Measurements from ENCODE around the gene PDS5B.

The PDS5B gene, protein sequence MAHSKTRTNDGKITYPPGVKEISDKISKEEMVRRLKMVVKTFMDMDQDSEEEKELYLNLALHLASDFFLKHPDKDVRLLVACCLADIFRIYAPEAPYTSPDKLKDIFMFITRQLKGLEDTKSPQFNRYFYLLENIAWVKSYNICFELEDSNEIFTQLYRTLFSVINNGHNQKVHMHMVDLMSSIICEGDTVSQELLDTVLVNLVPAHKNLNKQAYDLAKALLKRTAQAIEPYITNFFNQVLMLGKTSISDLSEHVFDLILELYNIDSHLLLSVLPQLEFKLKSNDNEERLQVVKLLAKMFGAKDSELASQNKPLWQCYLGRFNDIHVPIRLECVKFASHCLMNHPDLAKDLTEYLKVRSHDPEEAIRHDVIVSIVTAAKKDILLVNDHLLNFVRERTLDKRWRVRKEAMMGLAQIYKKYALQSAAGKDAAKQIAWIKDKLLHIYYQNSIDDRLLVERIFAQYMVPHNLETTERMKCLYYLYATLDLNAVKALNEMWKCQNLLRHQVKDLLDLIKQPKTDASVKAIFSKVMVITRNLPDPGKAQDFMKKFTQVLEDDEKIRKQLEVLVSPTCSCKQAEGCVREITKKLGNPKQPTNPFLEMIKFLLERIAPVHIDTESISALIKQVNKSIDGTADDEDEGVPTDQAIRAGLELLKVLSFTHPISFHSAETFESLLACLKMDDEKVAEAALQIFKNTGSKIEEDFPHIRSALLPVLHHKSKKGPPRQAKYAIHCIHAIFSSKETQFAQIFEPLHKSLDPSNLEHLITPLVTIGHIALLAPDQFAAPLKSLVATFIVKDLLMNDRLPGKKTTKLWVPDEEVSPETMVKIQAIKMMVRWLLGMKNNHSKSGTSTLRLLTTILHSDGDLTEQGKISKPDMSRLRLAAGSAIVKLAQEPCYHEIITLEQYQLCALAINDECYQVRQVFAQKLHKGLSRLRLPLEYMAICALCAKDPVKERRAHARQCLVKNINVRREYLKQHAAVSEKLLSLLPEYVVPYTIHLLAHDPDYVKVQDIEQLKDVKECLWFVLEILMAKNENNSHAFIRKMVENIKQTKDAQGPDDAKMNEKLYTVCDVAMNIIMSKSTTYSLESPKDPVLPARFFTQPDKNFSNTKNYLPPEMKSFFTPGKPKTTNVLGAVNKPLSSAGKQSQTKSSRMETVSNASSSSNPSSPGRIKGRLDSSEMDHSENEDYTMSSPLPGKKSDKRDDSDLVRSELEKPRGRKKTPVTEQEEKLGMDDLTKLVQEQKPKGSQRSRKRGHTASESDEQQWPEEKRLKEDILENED (N-terminal part only)

DNA sequence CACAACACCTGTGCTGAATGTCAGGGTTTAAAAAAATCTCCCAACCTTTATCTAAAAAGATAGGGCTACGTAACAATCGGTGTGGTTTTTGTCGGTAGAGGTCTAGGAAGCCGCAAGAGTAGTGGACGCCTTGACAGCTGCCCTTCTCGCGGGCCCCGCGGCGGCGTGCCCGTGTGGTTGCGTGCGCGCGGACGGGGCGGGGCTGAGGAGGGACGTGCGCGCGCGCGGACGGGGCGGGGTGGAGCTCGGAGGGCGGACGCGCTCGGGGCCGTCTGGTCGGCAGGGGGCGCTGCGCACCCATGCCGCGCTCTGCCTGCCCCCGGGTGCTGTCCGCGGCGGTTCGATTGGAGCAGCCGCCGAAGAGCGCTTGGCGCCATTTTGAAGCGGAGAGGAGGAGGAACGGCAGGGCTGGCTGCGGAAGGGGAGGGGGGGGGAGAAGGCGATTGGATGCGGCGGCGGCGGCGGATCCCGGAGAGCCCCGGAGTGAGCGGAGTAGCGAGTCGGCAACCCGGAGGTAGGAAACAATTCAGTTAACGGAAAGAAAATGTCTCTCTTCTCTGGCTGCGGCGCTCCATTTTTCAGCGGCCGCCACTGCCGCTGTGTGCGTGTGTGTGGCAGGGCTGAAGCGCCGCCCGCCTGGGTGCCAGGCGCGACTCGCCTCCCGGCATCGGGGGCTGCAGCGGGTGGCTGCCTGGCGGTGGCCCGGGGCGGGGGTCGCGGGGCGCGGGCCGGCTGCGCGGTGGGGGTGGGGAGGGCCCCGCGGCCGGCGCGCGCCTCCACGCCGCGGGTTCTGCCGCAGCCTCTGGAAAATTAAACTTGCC is at the start of gene PDS5B:
Gene PDS5B (plus strand): TSS at position 373 of the 821 bp plus-strand sequence. CDS start 62,321 bp downstream, outside the sequence.
- Histone ChIP-seq H3K36me3 (ENCODE audit: control insufficient read depth, insufficient read depth, low read length) (no peaks in the 10 kb centered on the region), H3K9ac (ENCODE audit: low read length) (peak within 1 kb of the TSS; percentile 81), H3K4me1 (ENCODE audit: control insufficient read depth, insufficient read depth, low read length) (peaks cover 10% of the 10 kb centered on the region), H3K27me3 (ENCODE audit: control insufficient read depth, insufficient read depth, low read length) (no peaks in the 10 kb centered on the region), H3K4me3 (ENCODE audit: low read length) (peak within 1 kb of the TSS; percentile 65), H3K9me3 (ENCODE audit: control insufficient read depth, low read length) (no peaks in the 10 kb centered on the region)

DNA sequence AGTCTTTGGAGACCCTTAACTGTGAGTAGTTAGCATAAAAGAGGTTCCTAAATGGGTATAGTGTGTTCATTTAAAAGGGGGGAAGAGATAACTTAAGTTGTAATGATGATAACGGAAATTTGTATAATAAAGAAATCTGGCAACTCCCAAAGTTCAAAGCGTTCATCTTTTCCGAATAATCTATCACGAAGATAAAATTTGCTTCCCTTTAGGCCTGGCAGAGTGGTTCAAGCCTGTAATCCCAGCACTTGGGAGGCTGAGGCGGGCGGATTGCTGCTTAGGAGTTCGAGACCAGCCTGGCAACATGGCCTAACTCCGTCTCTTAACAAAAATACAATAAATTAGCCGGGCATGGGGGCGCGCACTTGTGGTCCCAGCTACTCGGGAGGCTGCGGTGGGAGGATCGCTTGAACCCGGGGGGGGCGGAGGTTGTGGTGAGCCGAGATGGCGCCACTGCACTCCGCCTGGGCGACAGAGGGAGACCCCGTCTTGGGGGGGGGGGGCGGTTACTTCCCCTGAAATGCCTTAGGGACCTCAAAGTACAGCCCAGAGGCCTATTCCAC is 48.6 kb upstream of the PDS5B start:
- Histone ChIP-seq H3K27me3 (ENCODE audit: control insufficient read depth, insufficient read depth, low read length) (no peaks in the 10 kb centered on the region), H3K4me3 (ENCODE audit: low read length) (peak overlapping the region; percentile 99), H3K9ac (ENCODE audit: low read length) (peak overlapping the region; percentile 95), H3K36me3 (ENCODE audit: control insufficient read depth, insufficient read depth, low read length) (no peaks in the 10 kb centered on the region), H3K9me3 (ENCODE audit: control insufficient read depth, low read length) (no peaks in the 10 kb centered on the region), H3K4me1 (ENCODE audit: control insufficient read depth, insufficient read depth, low read length) (peaks cover 7% of the 10 kb centered on the region)

DNA sequence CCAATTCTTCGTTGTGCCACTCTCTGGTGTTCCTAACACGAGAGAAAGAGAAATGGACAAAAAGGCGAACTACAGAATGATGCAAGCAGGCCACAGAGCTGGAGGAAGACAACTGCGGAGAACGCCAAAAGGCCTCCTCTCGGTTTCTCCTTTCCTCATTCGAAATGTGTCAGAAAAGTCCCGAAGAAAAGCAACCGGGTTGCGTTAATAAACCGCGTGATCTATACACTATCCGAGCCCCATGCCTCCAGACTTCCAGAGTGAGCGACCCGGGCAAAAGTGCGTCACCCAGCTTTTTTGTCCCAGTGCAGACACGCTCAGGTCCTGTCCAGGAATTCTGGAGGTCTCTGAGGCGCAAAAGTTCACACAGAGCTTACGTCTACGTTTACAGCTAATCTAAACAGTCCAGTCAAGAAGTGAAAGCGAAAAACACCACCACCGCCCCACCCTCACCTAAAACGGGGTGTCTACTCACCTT is 48.1 kb upstream of the PDS5B start:
- H3K36me3 ChIP-seq (ENCODE audit: control insufficient read depth, insufficient read depth, low read length): no peaks in the 10 kb centered on the region
- peaks cover 4% of the 10 kb centered on the region for H3K4me1 ChIP-seq (ENCODE audit: control insufficient read depth, insufficient read depth, low read length)
- peak overlapping the region; percentile 95 for H3K9ac ChIP-seq (ENCODE audit: low read length)
- no peaks in the 10 kb centered on the region for H3K27me3 ChIP-seq (ENCODE audit: control insufficient read depth, insufficient read depth, low read length)
- peak overlapping the region; percentile 99 for H3K4me3 ChIP-seq (ENCODE audit: low read length)
- H3K9me3 ChIP-seq (ENCODE audit: control insufficient read depth, low read length): no peaks in the 10 kb centered on the region

DNA sequence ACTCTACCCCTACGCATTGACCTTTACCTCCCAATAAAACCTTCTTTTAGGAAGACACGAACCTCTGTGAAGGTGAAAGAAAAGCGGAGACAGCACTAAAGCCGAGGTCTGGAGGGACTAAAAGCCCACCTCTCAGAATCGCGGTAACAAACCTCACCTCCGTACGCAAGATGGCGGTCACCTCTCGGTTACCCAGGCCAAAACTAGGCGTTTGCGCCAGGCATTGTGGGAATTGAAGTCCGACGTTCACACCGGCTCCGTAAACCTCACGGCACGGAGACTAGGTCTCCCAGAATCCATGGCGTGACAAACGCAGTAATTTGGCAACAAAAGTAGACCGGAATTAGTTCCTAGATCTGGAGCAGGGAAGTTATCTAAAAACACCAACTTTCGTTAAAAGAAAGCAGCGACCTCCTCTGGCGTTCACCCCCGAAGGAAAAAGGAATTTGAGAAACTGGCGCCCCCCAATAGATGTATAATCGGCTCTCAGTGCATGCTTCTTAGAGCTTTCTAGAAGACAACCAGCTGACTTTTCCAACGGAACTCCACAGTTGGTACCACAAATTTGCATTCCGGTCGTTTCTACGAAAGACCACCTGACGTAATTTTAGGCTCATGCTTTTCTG is 47.5 kb upstream of the PDS5B start, which contains the start of gene N4BP2L2:
Gene N4BP2L2 (minus strand): TSS at position 175 of the 626 bp plus-strand sequence. CDS start 1,768 bp downstream, outside the sequence.
- peak within 1 kb of the TSS; percentile 95 for H3K9ac ChIP-seq (ENCODE audit: low read length)
- H3K4me1 ChIP-seq (ENCODE audit: control insufficient read depth, insufficient read depth, low read length): peaks cover 4% of the 10 kb centered on the region
- H3K36me3 ChIP-seq (ENCODE audit: control insufficient read depth, insufficient read depth, low read length): no peaks in the 10 kb centered on the region

DNA sequence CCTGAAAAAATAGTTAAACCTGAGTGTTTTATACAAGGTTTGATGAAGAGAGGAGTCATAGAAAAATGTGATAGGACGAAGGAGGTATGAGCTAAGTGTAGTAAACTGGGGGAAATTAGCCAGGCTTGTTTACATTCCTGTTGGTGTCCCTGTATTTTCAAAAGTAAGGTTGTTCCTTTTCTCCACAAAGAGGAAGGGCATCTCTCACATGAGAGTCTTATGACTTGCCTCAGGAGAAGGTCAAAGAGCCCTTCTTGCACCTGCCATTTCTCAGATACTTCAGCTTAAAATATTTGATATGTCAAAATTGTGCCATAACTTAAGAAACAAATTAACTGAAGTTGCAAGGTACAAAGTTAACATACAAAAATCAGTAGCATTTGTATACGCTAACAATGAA is 44.0 kb upstream of the PDS5B start:
- no peaks in the 10 kb centered on the region for H3K27me3 ChIP-seq (ENCODE audit: control insufficient read depth, insufficient read depth, low read length)
- no peak overlapping the region for H3K4me3 ChIP-seq (ENCODE audit: low read length)
- H3K36me3 ChIP-seq (ENCODE audit: control insufficient read depth, insufficient read depth, low read length): no peaks in the 10 kb centered on the region
- H3K9ac ChIP-seq (ENCODE audit: low read length): no peak overlapping the region
- H3K4me1 ChIP-seq (ENCODE audit: control insufficient read depth, insufficient read depth, low read length): peaks cover 4% of the 10 kb centered on the region
- no peaks in the 10 kb centered on the region for H3K9me3 ChIP-seq (ENCODE audit: control insufficient read depth, low read length)

More for the DNA sequence above, 47.5 kb upstream of the PDS5B start, which contains the start of gene N4BP2L2:
- Histone ChIP-seq H3K27me3 (ENCODE audit: control insufficient read depth, insufficient read depth, low read length) (no peaks in the 10 kb centered on the region), H3K9me3 (ENCODE audit: control insufficient read depth, low read length) (no peaks in the 10 kb centered on the region), H3K4me3 (ENCODE audit: low read length) (peak within 1 kb of the TSS; percentile 99)

DNA sequence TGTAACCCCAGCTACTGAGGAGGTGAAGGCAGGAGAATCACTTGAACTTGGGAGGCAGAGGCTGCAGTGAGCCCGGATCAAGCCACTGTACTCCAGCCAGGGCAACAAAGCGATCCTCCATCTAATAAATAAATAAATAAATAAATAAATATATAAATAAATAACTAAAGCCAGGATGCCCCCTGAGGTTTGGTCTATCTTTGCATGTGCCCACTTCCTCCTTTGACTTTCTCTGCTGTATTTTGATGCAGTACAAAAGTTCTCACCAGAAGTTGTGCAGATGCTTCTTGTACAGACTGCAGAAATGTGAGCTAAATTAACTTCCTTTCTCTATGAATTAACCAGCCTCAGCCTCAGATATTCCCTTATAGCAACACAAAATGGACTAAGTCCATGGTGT is 41.2 kb upstream of the PDS5B start:
- Histone ChIP-seq H3K36me3 (ENCODE audit: control insufficient read depth, insufficient read depth, low read length) (no peaks in the 10 kb centered on the region), H3K4me1 (ENCODE audit: control insufficient read depth, insufficient read depth, low read length) (no peaks in the 10 kb centered on the region), H3K9me3 (ENCODE audit: control insufficient read depth, low read length) (no peaks in the 10 kb centered on the region), H3K4me3 (ENCODE audit: low read length) (no peak overlapping the region), H3K27me3 (ENCODE audit: control insufficient read depth, insufficient read depth, low read length) (no peaks in the 10 kb centered on the region), H3K9ac (ENCODE audit: low read length) (no peak overlapping the region)

DNA sequence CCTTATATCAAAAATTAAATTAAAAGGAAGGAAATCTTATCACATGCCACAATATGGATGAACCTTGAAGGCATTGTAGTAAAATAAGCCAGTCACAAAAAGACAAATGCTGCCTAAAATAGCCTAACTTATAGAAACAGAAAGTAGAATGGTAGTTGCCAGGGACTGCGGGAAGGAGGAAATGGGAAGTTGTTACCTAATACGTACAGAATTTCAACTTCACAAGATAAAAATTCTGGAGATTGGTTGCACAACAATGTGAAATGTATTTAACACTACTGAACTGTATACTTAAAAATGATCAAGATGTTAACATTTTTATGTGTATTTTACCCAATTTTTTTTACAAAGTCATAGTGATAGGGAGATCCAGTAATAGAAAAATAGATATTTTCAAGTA is 37.4 kb upstream of the PDS5B start:
- no peaks in the 10 kb centered on the region for H3K36me3 ChIP-seq (ENCODE audit: control insufficient read depth, insufficient read depth, low read length)
- H3K27me3 ChIP-seq (ENCODE audit: control insufficient read depth, insufficient read depth, low read length): no peaks in the 10 kb centered on the region
- no peak overlapping the region for H3K9ac ChIP-seq (ENCODE audit: low read length)
- H3K4me3 ChIP-seq (ENCODE audit: low read length): no peak overlapping the region
- no peaks in the 10 kb centered on the region for H3K4me1 ChIP-seq (ENCODE audit: control insufficient read depth, insufficient read depth, low read length)
- H3K9me3 ChIP-seq (ENCODE audit: control insufficient read depth, low read length): no peaks in the 10 kb centered on the region

DNA sequence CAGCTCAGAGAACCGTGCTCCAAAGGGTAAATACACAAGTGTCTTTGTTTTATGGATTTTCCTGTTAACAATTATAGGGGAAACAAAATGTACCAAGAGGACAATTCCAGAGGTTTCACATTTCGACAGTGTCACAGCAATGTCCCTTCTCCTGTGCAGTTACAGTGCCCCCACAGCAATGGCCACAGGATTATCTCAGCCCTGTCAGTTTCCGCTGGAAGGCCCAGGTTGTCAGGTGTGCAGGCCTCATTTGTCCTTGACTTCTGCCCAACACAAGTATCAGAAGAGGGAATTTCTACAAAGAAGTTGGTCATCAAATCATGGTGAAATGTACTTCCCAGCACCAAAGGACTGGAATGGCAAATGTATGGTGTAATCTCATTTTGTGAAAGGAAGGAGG is 36.5 kb upstream of the PDS5B start:
- Histone ChIP-seq H3K9me3 (ENCODE audit: control insufficient read depth, low read length) (no peaks in the 10 kb centered on the region), H3K36me3 (ENCODE audit: control insufficient read depth, insufficient read depth, low read length) (no peaks in the 10 kb centered on the region), H3K4me3 (ENCODE audit: low read length) (no peak overlapping the region), H3K4me1 (ENCODE audit: control insufficient read depth, insufficient read depth, low read length) (no peaks in the 10 kb centered on the region), H3K27me3 (ENCODE audit: control insufficient read depth, insufficient read depth, low read length) (no peaks in the 10 kb centered on the region), H3K9ac (ENCODE audit: low read length) (no peak overlapping the region)

DNA sequence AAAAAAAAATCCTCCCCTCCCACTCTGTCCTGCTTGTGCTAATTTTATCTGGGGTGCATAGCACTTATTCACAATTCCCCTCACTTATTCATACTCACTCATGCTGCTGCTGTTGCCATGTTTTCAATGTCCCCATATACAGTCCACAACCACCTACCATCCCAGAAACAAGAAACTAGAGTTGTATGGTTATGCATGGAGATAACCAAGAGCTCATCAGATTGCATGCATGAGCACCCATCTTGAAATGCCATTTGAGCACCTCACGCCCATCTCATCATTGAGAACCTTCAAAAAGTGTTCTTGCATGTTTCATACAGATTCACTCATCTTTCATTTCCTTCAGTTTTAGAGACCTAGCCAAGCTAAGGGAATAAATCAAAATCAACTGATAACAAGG is 32.5 kb upstream of the PDS5B start:
- no peak overlapping the region for H3K4me3 ChIP-seq (ENCODE audit: low read length)
- no peaks in the 10 kb centered on the region for H3K36me3 ChIP-seq (ENCODE audit: control insufficient read depth, insufficient read depth, low read length)
- no peaks in the 10 kb centered on the region for H3K9me3 ChIP-seq (ENCODE audit: control insufficient read depth, low read length)
- no peak overlapping the region for H3K9ac ChIP-seq (ENCODE audit: low read length)
- no peaks in the 10 kb centered on the region for H3K4me1 ChIP-seq (ENCODE audit: control insufficient read depth, insufficient read depth, low read length)
- no peaks in the 10 kb centered on the region for H3K27me3 ChIP-seq (ENCODE audit: control insufficient read depth, insufficient read depth, low read length)

DNA sequence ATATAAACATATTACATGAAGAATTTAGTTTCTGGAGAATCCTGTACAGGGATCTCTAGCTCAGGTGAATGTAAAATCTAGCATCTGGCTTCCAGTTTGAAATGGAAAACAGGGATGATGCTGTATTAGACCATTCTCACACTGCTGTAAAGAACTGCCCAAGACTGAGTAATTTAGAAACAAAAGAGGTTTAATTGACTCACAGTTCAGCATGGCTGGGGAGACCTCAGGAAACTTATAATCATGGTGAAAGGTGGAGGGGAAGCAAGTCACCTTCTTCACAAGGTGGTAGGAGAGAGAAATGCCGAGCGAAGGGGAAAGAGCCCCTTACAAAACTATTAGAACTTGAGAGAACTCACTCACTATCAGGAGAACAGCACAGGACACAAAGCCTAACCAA is 30.6 kb upstream of the PDS5B start:
- H3K9ac ChIP-seq (ENCODE audit: low read length): no peak overlapping the region
- H3K9me3 ChIP-seq (ENCODE audit: control insufficient read depth, low read length): no peaks in the 10 kb centered on the region
- no peaks in the 10 kb centered on the region for H3K36me3 ChIP-seq (ENCODE audit: control insufficient read depth, insufficient read depth, low read length)
- H3K27me3 ChIP-seq (ENCODE audit: control insufficient read depth, insufficient read depth, low read length): no peaks in the 10 kb centered on the region
- H3K4me3 ChIP-seq (ENCODE audit: low read length): no peak overlapping the region
- H3K4me1 ChIP-seq (ENCODE audit: control insufficient read depth, insufficient read depth, low read length): no peaks in the 10 kb centered on the region

Data from mucosa of stomach (tissue), 1 donor.